IMR-90 (cell line): Measurements from ENCODE around the gene PTGES.

Source experiments
- BHLHE40 ChIP-seq: fragments of 150-350 bp; IDR thresholded peaks from 2 replicates; pipeline ENCODE4 v1.6.1; 2016; ENCODE audit warnings: mild to moderate bottlenecking, low read depth, low read length
- CHD1 ChIP-seq: IDR thresholded peaks from 2 replicates; pipeline ENCODE4 v1.6.1; 2012; ENCODE audit warnings: low read depth, low read length, improper control_type of control experiment
- ELK1 ChIP-seq: fragments of 150-350 bp; IDR thresholded peaks from 2 replicates; pipeline ENCODE4 v1.6.1; 2016; ENCODE audit warnings: low read depth, mild to moderate bottlenecking, low read length, moderate library complexity, borderline replicate concordance
- MAFK ChIP-seq: IDR thresholded peaks from 2 replicates; pipeline ENCODE4 v1.6.1; 2012; ENCODE audit warnings: low read depth, low read length, improper control_type of control experiment
- MAZ ChIP-seq: IDR thresholded peaks from 2 replicates; pipeline ENCODE4 v1.6.1; 2012; ENCODE audit warnings: low read depth, mild to moderate bottlenecking, low read length, improper control_type of control experiment, moderate library complexity, borderline replicate concordance
- POLR2A ChIP-seq: IDR thresholded peaks from 2 replicates; pipeline ENCODE4 v1.6.1; 2012; ENCODE audit warnings: mild to moderate bottlenecking, low read depth, low read length
- RAD21 ChIP-seq: IDR thresholded peaks from 2 replicates; pipeline ENCODE4 v1.6.1; 2012; ENCODE audit warnings: low read length, improper control_type of control experiment
- RCOR1 ChIP-seq: IDR thresholded peaks from 2 replicates; pipeline ENCODE4 v1.6.1; 2012; ENCODE audit warnings: mild to moderate bottlenecking, low read length, improper control_type of control experiment; ENCODE audit not compliant: insufficient replicate concordance
- TF ChIP-seq, protein P1 (sequence below): conservative IDR thresholded peaks from 2 replicates; pipeline ENCODE4 v1.5.1; 2012; ENCODE audit warnings: mild to moderate bottlenecking, low read depth, low read length, improper control_type of control experiment

DNA sequence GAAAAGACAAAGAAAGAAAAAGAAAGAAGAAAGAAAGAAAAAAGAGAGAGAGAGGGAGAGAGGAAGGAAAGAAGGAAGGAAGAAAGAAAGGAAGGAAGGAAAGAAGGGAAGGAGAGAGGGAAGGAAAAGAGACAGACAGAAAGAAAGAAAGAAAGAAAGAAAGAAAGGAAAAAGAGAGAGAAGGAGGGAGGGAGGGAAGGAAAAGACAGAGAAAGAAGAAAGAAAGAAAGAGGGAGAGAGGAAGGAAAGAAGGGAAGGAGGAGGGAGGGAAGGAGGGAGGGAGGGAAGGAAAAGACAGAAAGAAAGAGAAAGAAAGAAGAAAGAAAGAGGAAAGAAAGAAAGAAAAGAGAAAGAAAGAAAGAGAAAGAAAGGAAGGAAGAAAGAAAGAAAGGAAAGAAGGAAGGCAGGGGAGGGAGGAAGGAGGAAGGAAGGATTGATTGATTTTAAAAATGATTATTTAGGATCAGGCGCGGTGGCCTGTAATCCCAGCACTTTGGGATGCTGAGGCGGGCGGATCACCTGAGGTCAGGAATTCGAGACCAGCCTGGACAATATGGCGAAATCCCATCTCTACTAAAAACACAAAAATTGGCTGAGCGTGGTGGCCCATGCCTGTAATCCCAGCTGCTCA, 26.8 kb upstream of the PTGES start:
- TF ChIP-seq MAFK: no peak
- TF ChIP-seq, protein P1, sequence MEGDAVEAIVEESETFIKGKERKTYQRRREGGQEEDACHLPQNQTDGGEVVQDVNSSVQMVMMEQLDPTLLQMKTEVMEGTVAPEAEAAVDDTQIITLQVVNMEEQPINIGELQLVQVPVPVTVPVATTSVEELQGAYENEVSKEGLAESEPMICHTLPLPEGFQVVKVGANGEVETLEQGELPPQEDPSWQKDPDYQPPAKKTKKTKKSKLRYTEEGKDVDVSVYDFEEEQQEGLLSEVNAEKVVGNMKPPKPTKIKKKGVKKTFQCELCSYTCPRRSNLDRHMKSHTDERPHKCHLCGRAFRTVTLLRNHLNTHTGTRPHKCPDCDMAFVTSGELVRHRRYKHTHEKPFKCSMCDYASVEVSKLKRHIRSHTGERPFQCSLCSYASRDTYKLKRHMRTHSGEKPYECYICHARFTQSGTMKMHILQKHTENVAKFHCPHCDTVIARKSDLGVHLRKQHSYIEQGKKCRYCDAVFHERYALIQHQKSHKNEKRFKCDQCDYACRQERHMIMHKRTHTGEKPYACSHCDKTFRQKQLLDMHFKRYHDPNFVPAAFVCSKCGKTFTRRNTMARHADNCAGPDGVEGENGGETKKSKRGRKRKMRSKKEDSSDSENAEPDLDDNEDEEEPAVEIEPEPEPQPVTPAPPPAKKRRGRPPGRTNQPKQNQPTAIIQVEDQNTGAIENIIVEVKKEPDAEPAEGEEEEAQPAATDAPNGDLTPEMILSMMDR: no peak
- TF ChIP-seq CHD1: no peak
- TF ChIP-seq POLR2A: no peak
- TF ChIP-seq RAD21: no peak
- TF ChIP-seq BHLHE40: no peak
- TF ChIP-seq ELK1: no peak
- no peak for TF ChIP-seq MAZ
- TF ChIP-seq RCOR1: no peak
